Activated naive CD8-positive, alpha-beta T cell treated with anti-CD3 and anti-CD28 coated beads, Interleukin-2, amount 50 U/mL, for 24 hours (primary cell): ENCODE measurements around the gene STT3B.

ENCODE experiments used
- ATAC-seq: fragments of 150-1000 bp; cut with Tn5 transposase; one replicate; pipeline ENCODE4 v1.10.0; 2021
- DNase-seq: peaks from one replicate; pipeline ENCODE4 v3.0.0; 2021
- H3K27ac Mint-ChIP-seq: one replicate; pipeline ENCODE4 v1.8.0; 2021; ENCODE audit warnings: mild to moderate bottlenecking, mixed read lengths
- H3K27me3 Mint-ChIP-seq: one replicate; pipeline ENCODE4 v1.8.0; 2021; ENCODE audit warnings: mixed read lengths
- H3K36me3 Mint-ChIP-seq: one replicate; pipeline ENCODE4 v1.8.0; 2021; ENCODE audit warnings: low read depth, mixed read lengths
- H3K4me1 Mint-ChIP-seq: one replicate; pipeline ENCODE4 v1.8.0; 2021; ENCODE audit warnings: mixed read lengths
- H3K4me3 Mint-ChIP-seq: one replicate; pipeline ENCODE4 v1.8.0; 2021; ENCODE audit warnings: mild to moderate bottlenecking, moderate library complexity, mixed read lengths
- H3K9me3 Mint-ChIP-seq: one replicate; pipeline ENCODE4 v1.8.0; 2021; ENCODE audit warnings: mixed read lengths

STT3B gene

DNA sequence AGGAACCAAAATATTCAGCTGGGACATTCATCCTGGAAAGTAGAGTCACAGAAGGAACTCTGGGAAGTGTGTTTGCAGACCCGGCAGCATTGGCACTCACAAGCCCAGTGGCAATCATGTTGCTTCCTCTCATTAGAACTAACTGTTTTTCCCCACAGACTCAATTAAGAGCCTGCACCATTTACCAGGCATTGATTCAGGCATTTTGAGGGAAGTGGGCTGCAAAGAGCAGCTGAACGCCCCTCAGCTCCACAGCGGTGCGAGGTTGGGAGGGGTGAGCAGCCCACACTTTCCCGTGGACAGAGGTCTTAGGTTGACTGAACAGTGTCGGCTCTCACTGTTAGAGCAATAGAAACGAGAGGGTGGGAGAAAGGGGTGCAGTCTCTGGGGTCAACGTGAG lies 143.8 kb downstream of the STT3B start:
- H3K27ac Mint-ChIP-seq = no peak overlapping the region
- no peak for DNase-seq
- ATAC-seq = no peak
- H3K9me3 Mint-ChIP-seq = no peaks in the 10 kb centered on the region
- H3K4me1 Mint-ChIP-seq = no peaks in the 10 kb centered on the region
- no peak overlapping the region for H3K4me3 Mint-ChIP-seq
- H3K36me3 Mint-ChIP-seq = no peaks in the 10 kb centered on the region
- no peaks in the 10 kb centered on the region for H3K27me3 Mint-ChIP-seq

- H3K4me1 Mint-ChIP-seq = no peaks in the 10 kb centered on the region
- H3K27ac Mint-ChIP-seq = no peak overlapping the region
- ATAC-seq (no peak), DNase-seq (no peak)
- no peaks in the 10 kb centered on the region for H3K9me3 Mint-ChIP-seq
- H3K36me3 Mint-ChIP-seq = no peaks in the 10 kb centered on the region
- no peak overlapping the region for H3K4me3 Mint-ChIP-seq
- H3K27me3 Mint-ChIP-seq = no peaks in the 10 kb centered on the region
These were observed 147.5 kb downstream of the STT3B start for GRCh38 chr3:31680072-31680870.
